Fibroblast of lung (primary cell): ENCODE data around the gene UBE2V1. TPM values are rescaled to one million over a fixed set of nuclear protein-coding genes. Genes with fewer than 3 reads are reported as not detected.
"Not testable (repeated sequence)": the region's sequence is repeated elsewhere in the genome, so short reads cannot be mapped to it uniquely, and the experiment has no call there.

Experiments used
- DNase-seq, 2 donors: peaks; one replicate each; pipeline versions ENCODE4 v3.0.0 to v3.0.0-alpha.2; 2010; ENCODE audit warnings: low read depth in 2 of 2
- H2AFZ ChIP-seq: 2 replicates; pipeline ENCODE4 v1.5.1; 2012; ENCODE audit warnings: low read length, control low read depth, inconsistent platforms
- H3K27ac ChIP-seq: 2 replicates; pipeline ENCODE4 v1.5.1; 2011; ENCODE audit warnings: low read length, control low read depth; ENCODE audit not compliant: insufficient read depth
- H3K27me3 ChIP-seq: 2 replicates; pipeline ENCODE4 v1.5.1; 2011; ENCODE audit warnings: mild to moderate bottlenecking, low read length; ENCODE audit not compliant: control insufficient read depth, insufficient read depth
- H3K36me3 ChIP-seq: 2 replicates; pipeline ENCODE4 v1.5.1; 2011; ENCODE audit warnings: low read length; ENCODE audit not compliant: control insufficient read depth, insufficient read depth
- H3K4me1 ChIP-seq: 2 replicates; pipeline ENCODE4 v1.5.1; 2011; ENCODE audit warnings: low read length; ENCODE audit not compliant: control insufficient read depth, insufficient read depth; ENCODE audit errors: extremely low read depth
- H3K4me2 ChIP-seq: 2 replicates; pipeline ENCODE4 v1.5.1; 2011; ENCODE audit warnings: low read length, control low read depth; ENCODE audit not compliant: insufficient read depth; ENCODE audit errors: extremely low read depth
- H3K4me3 ChIP-seq, 4 experiments: fragments of 200-600 bp in 1 of 4; sonication (generic) in 1 of 4; replicated peaks in 1 of 4; 2 replicates each; pipeline ENCODE4 v1.5.1; 2011 to 2016; ENCODE audit warnings: low read length in 4 of 4, low read depth in 3 of 4, mild to moderate bottlenecking in 3 of 4, control low read depth in 2 of 4, inconsistent platforms in 1 of 4, mixed read lengths in 1 of 4; ENCODE audit not compliant: insufficient read depth in 1 of 4; ENCODE audit errors: control extremely low read depth in 1 of 4
- H3K79me2 ChIP-seq: 2 replicates; pipeline ENCODE4 v1.5.1; 2012; ENCODE audit warnings: mild to moderate bottlenecking, low read length, inconsistent platforms; ENCODE audit not compliant: control insufficient read depth, insufficient read depth
- H3K9ac ChIP-seq: 2 replicates; pipeline ENCODE4 v1.5.1; 2011; ENCODE audit warnings: mild to moderate bottlenecking, low read length, control low read depth; ENCODE audit not compliant: insufficient read depth
- H3K9me3 ChIP-seq: 2 replicates; pipeline ENCODE4 v1.5.1; 2012; ENCODE audit warnings: low read depth, low read length; ENCODE audit not compliant: control insufficient read depth, insufficient read depth
- H4K20me1 ChIP-seq: 2 replicates; pipeline ENCODE4 v1.5.1; 2011; ENCODE audit warnings: low read length; ENCODE audit not compliant: control insufficient read depth, insufficient read depth; ENCODE audit errors: extremely low read depth
- EZH2 ChIP-seq: IDR thresholded peaks from 2 replicates; pipeline ENCODE4 v1.5.1; 2012; ENCODE audit warnings: low read length, control low read depth, mild to moderate bottlenecking; ENCODE audit errors: missing control alignments
- polyA minus RNA-seq: library from RNA; depleted of rRNA, polyadenylated mRNA; stranded (reverse); fragments of >200 nt; gene quantifications from 2 replicates; pipeline ENCODE4 v1.2.3, GENCODE V29; 2011; ENCODE audit warnings: low replicate concordance
- polyA plus RNA-seq, 2 donors: library from polyadenylated mRNA; depleted of rRNA in 1 of 2; stranded (reverse) in 1 of 2; unstranded in 1 of 2; fragments of >200 nt; gene quantifications; 2 replicates each; pipeline ENCODE4 v1.2.1, GENCODE V29; 2011 to 2012; ENCODE audit warnings: missing spikeins in 1 of 2
- total RNA-seq: library from RNA; depleted of rRNA; stranded (reverse); fragments of >200 nt; gene quantifications from 2 replicates; pipeline ENCODE4 v1.2.1, GENCODE V29; 2014
- TF ChIP-seq, protein P1 (sequence below), 2 donors: IDR thresholded peaks in 1 of 2; conservative IDR thresholded peaks in 1 of 2; 1 replicate in 1 of 2; 2 replicates in 1 of 2; pipeline ENCODE4 v1.5.1; 2011 to 2012; ENCODE audit warnings: low read length in 2 of 2, control low read depth in 1 of 2, inconsistent platforms in 1 of 2, low read depth in 1 of 2, mild to moderate bottlenecking in 1 of 2

The UBE2V1 gene
- 31.7 and 33.4 TPM in 2 replicates for total RNA-seq
- 193 and 217 TPM in 2 replicates for polyA plus RNA-seq
- 148 and 150 TPM in 2 replicates for polyA plus RNA-seq (2012)
- 51.1 and 51.5 TPM in 2 replicates for polyA minus RNA-seq

DNA sequence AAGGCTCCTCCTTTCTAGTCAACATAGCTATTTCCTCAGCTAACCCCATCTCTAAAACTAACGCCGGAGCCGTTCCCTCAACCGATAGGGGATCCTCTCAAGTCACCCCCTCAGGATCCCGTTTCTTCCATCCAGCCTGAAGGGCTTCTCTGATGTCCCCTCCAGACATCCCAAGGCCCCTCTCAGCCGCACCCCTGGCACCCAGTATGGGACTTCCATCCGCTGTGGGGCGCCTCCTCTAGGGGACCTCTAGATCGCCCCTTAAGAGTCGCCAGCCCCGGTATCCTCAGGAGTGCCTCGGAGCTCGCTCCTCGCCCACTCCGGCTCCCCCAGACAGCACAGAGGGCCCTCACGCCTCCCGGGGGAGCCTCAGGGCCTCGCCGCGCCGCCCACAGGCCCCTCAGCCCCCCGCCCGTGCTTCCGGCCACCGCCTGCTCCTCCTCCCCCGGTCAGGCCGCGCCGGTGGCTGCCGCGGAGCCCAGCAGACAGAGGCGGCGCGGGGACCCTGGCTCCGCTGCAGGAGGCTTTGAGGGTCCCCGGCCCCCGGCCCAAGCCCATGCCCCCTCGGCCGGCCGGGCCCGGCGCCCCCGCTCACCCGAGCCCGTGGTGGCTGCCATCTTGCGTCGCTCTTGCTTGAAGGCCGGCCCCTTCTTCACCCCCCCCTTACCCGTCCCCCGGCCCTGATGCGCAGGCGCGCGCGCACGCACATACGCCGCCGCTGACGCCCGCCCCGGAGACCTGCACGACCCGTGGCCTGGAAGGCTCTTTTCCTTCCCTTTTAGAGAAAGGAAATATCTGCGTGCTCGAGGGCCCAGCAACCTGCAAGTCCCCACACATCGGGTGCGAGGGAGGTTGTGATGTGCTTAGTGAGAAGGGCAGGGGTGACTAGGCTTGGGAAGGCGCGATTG is at the start of gene UBE2V1:
TSS of gene UBE2V1 (minus strand) at position 639 of the 908 bp plus-strand sequence. CDS start at position 617, 22 bp downstream.
- peak within 1 kb of the TSS; percentile 89 for H3K9ac ChIP-seq
- TF ChIP-seq EZH2 = no peak
- TF ChIP-seq, protein P1, sequence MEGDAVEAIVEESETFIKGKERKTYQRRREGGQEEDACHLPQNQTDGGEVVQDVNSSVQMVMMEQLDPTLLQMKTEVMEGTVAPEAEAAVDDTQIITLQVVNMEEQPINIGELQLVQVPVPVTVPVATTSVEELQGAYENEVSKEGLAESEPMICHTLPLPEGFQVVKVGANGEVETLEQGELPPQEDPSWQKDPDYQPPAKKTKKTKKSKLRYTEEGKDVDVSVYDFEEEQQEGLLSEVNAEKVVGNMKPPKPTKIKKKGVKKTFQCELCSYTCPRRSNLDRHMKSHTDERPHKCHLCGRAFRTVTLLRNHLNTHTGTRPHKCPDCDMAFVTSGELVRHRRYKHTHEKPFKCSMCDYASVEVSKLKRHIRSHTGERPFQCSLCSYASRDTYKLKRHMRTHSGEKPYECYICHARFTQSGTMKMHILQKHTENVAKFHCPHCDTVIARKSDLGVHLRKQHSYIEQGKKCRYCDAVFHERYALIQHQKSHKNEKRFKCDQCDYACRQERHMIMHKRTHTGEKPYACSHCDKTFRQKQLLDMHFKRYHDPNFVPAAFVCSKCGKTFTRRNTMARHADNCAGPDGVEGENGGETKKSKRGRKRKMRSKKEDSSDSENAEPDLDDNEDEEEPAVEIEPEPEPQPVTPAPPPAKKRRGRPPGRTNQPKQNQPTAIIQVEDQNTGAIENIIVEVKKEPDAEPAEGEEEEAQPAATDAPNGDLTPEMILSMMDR (conservative IDR thresholded peaks at IDR 0.05 in 1 of 2, IDR thresholded peaks at IDR 0.05 in 1 of 2; ENCODE audit: low read depth in 1 of 2, low read length in 2 of 2) = peak; percentile 39 to 45
- H3K4me3 ChIP-seq = peak within 1 kb of the TSS; percentile 77 to 99 (median 88)
- peak within 1 kb of the TSS; percentile 99 for H3K4me2 ChIP-seq
- H3K36me3 ChIP-seq = no peaks in the 10 kb centered on the region
- peak within 1 kb of the TSS; percentile 62 for H2AFZ ChIP-seq
- H3K27ac ChIP-seq = peak within 1 kb of the TSS; percentile 91
- no peaks in the 10 kb centered on the region for H4K20me1 ChIP-seq
- no peaks in the 10 kb centered on the region for H3K27me3 ChIP-seq
- peaks cover 50% of the 10 kb centered on the region for H3K79me2 ChIP-seq
- H3K4me1 ChIP-seq = peaks cover 27% of the 10 kb centered on the region
- H3K9me3 ChIP-seq = no peaks in the 10 kb centered on the region
- peak; percentile 86 to 88 for DNase-seq

DNA sequence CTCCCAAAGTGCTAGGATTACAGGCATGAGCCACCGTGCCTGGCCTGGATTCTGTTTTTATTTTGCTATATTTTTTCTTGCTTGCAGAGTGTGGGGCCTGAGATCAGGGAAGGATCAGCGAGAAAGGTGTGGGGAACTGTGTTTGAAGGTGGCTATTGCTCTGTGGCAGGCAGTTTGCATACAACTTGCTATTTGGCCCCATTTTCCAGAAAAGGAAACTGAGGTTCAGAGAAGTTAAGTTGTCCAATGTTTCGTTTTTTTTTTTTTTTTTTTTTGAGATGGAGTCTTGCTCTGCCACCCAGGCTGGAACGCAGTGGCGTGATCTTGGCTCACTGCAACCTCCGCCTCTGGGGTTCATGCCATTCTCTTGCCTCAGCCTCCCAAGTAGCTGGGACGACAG is 48.5 kb upstream of the UBE2V1 start:
- H4K20me1 ChIP-seq, H3K4me2 ChIP-seq, DNase-seq, H3K4me3 ChIP-seq, H3K9me3 ChIP-seq, H3K79me2 ChIP-seq, H3K27ac ChIP-seq, H2AFZ ChIP-seq, H3K27me3 ChIP-seq, H3K36me3 ChIP-seq, H3K9ac ChIP-seq: not testable (repeated sequence)
- H3K4me1 ChIP-seq = peaks cover 13% of the 10 kb centered on the region

DNA sequence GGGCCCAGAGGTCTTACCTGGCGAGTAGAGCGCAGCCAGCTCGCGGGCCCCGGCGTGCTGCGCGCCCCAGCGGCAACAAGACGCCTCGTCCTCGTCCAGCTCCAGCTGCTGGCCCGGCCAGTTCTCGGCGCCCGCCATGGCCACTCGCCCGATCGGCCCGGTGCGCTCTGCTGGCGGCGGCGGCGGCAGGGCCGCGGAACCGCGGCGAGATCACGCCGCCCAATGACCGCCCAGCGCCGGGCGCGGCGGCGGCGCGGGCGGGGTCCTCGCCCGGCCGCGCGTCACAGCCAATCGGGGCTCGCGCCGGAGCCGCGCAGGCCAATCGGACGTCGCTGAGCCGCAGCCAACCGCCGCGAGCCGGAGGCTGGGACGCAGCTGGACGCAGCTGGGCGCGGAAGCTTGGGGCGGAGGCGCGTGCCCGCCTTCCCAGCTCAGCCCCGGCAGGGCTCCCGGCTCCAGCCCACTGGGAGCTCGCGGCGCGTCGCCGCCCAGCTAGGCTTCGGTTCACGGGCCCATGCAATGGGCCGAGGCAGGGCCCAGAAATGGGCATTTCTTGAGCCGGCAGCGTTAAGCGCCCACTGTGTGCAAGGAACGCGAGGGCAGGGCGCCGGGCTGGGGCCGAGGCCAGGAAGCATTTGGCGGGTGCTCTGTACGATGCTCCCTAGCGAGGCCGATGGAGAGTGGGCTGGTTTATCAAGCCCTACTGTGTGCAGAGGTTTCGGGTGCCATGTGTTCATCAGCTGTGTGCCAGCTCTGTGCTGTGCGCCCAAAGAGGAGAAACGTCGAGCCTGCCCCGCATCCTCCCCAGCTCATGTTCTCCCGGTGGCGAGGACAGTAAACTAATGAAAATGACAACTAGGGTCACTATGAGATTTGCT is 40.8 kb upstream of the UBE2V1 start, which contains the start of gene PEDS1:
TSS of gene PEDS1 (minus strand) at position 224 of the 878 bp plus-strand sequence. CDS start at position 138, 86 bp downstream.
- Histone ChIP-seq H3K9ac (peak within 1 kb of the TSS; percentile 74), H3K9me3 (no peaks in the 10 kb centered on the region), H2AFZ (peak within 1 kb of the TSS; percentile 85), H4K20me1 (no peaks in the 10 kb centered on the region), H3K4me3 (peak within 1 kb of the TSS; percentile 55 to 90 (median 86)), H3K4me2 (peak within 1 kb of the TSS; percentile 96), H3K4me1 (peaks cover 15% of the 10 kb centered on the region), H3K27me3 (no peaks in the 10 kb centered on the region), H3K36me3 (peaks cover 4% of the 10 kb centered on the region), H3K27ac (peak within 1 kb of the TSS; percentile 84), H3K79me2 (peaks cover 45% of the 10 kb centered on the region)
- TF ChIP-seq, protein P1 (conservative IDR thresholded peaks at IDR 0.05 in 1 of 2, IDR thresholded peaks at IDR 0.05 in 1 of 2; ENCODE audit: low read depth in 1 of 2, low read length in 2 of 2) = no peak
- no peak for TF ChIP-seq EZH2
- DNase-seq = peak; percentile 90 to 91
